Right lobe of liver (tissue), 4 donors: Measurements from ENCODE around the gene MROH2B.

Experiments
- POLR2A ChIP-seq: fragments of 450-650 bp; IDR thresholded peaks from one replicate; pipeline ENCODE4 v1.6.1; 2017; ENCODE audit warnings: antibody characterized with exemption, mild to moderate bottlenecking
- TF ChIP-seq, protein P1 (sequence below), 4 donors: fragments of 200-600 bp in 3 of 4; fragments of 450-650 bp in 1 of 4; IDR thresholded peaks; one replicate each; pipeline versions ENCODE4 v1.5.1 to v1.8.0; 2016 to 2022; ENCODE audit warnings: antibody characterized with exemption in 4 of 4, mild to moderate bottlenecking in 2 of 4
- donor health status: DM: no; HTN: no; CAD: no.
- donor health status: DM: no; HTN: no; CAD: no.
- donor health status: DM: no; HTN: yes; CAD: no.

DNA sequence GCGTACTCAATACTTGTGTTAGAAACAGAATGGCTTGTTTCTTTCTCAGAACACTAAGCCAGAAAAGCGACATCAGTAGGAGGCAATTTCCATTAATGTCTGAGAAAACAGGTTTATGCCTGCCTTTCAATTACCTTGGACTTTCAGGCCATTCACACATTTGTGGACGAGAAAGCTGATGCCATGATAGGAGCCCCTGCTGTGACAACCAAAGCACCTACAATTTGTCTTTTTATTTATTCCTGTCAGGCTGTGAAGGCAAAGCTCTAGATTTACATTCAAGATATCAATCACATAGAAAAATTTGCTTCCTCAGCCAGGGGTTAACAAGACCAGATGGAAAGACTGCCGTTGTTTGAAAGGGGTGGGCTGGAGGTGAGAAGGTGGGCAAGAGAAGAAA, 85.6 kb downstream of the MROH2B start:
- TF ChIP-seq, protein P1, sequence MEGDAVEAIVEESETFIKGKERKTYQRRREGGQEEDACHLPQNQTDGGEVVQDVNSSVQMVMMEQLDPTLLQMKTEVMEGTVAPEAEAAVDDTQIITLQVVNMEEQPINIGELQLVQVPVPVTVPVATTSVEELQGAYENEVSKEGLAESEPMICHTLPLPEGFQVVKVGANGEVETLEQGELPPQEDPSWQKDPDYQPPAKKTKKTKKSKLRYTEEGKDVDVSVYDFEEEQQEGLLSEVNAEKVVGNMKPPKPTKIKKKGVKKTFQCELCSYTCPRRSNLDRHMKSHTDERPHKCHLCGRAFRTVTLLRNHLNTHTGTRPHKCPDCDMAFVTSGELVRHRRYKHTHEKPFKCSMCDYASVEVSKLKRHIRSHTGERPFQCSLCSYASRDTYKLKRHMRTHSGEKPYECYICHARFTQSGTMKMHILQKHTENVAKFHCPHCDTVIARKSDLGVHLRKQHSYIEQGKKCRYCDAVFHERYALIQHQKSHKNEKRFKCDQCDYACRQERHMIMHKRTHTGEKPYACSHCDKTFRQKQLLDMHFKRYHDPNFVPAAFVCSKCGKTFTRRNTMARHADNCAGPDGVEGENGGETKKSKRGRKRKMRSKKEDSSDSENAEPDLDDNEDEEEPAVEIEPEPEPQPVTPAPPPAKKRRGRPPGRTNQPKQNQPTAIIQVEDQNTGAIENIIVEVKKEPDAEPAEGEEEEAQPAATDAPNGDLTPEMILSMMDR (IDR thresholded peaks at IDR 0.05) = no peak
- TF ChIP-seq POLR2A = no peak
